NCI-H1092 treated with DMSO at 0.1 percent for 48 hours (cell line): ENCODE measurements around the gene IPO11.
"Not testable (repeated sequence)": the region's sequence is repeated elsewhere in the genome, so short reads cannot be mapped to it uniquely, and the experiment has no call there.

Experiments used
- DNase-seq: peaks from one replicate; lab custom pipeline; 2025; lab: John Stamatoyannopoulos, UW

IPO11 gene

GRCh38 chr5:62645223-62645622 lies 232.7 kb downstream of the IPO11 start:
- DNase-seq, result no peak

- no peak for DNase-seq
Observed at GRCh38 chr5:62647241-62647640, 234.7 kb downstream of the IPO11 start.

- DNase-seq, result no peak
Observed at GRCh38 chr5:62649025-62649424, 236.5 kb downstream of the IPO11 start.

GRCh38 chr5:62649476-62650113 lies 237.0 kb downstream of the IPO11 start:
- no peak for DNase-seq

- DNase-seq, result no peak
Observed at GRCh38 chr5:62650197-62650596, 237.6 kb downstream of the IPO11 start.

- no peak for DNase-seq
Observed at GRCh38 chr5:62652225-62652624, 239.7 kb downstream of the IPO11 start.

GRCh38 chr5:62653001-62653863 lies 240.7 kb downstream of the IPO11 start:
- DNase-seq, result no peak

GRCh38 chr5:62653864-62654575 lies 241.5 kb downstream of the IPO11 start:
- DNase-seq, result no peak

- not testable (repeated sequence) for DNase-seq
Observed at GRCh38 chr5:62657772-62658171, 245.2 kb downstream of the IPO11 start.

- no peak for DNase-seq
Observed at GRCh38 chr5:62661126-62661525, 248.6 kb downstream of the IPO11 start.

GRCh38 chr5:62662521-62662920 lies 250.0 kb downstream of the IPO11 start:
- no peak for DNase-seq

GRCh38 chr5:62671479-62671878 lies 258.9 kb downstream of the IPO11 start:
- no peak for DNase-seq

GRCh38 chr5:62676596-62676995 lies 264.0 kb downstream of the IPO11 start:
- not testable (repeated sequence) for DNase-seq
